GM23338 (cell line): ENCODE results near the gene YBEY. TPM values are rescaled to one million over a fixed set of nuclear protein-coding genes. Genes with fewer than 3 reads are reported as not detected.

Source experiments
- ATAC-seq: fragments of 200-7000 bp; cut with Tn5 transposase; 3 replicates; pipeline ENCODE4 v1.9.1; 2020
- DNase-seq: peaks from one replicate; pipeline ENCODE4 v3.0.0-alpha.2; 2015; ENCODE audit warnings: low spot score
- H2AFZ ChIP-seq: fragments of 200-600 bp; sonication (generic); 2 replicates; pipeline ENCODE4 v1.8.0; 2016; ENCODE audit warnings: antibody characterized with exemption, mild to moderate bottlenecking, moderate library complexity
- H3F3A ChIP-seq: fragments of 200-600 bp; sonication (generic); replicated peaks from 2 replicates; pipeline ENCODE4 v1.8.0; 2017; ENCODE audit warnings: antibody characterized with exemption, mixed run types, low read depth
- H3K27ac ChIP-seq: fragments of 200-600 bp; sonication (generic); 2 replicates; pipeline ENCODE4 v1.6.1; 2016; ENCODE audit warnings: low read depth
- H3K27me3 ChIP-seq: fragments of 200-600 bp; sonication (generic); 2 replicates; pipeline ENCODE4 v1.8.0; 2016; ENCODE audit warnings: mild to moderate bottlenecking, mixed run types, moderate library complexity; ENCODE audit not compliant: insufficient read depth
- H3K36me3 ChIP-seq: fragments of 200-600 bp; sonication (generic); 2 replicates; pipeline ENCODE4 v1.8.0; 2016; ENCODE audit warnings: mild to moderate bottlenecking; ENCODE audit not compliant: insufficient read depth
- H3K4me1 ChIP-seq: fragments of 200-600 bp; sonication (generic); 2 replicates; pipeline ENCODE4 v1.8.0; 2016; ENCODE audit warnings: mild to moderate bottlenecking, moderate library complexity; ENCODE audit not compliant: insufficient read depth
- H3K4me2 ChIP-seq: fragments of 200-600 bp; sonication (generic); 2 replicates; pipeline ENCODE4 v1.7.1; 2017; ENCODE audit warnings: mixed run types
- H3K4me3 ChIP-seq: fragments of 200-600 bp; sonication (generic); 2 replicates; pipeline ENCODE4 v1.6.1; 2016; ENCODE audit warnings: mixed run types
- H3K79me2 ChIP-seq: fragments of 200-600 bp; sonication (generic); replicated peaks from 2 replicates; pipeline ENCODE4 v1.8.0; 2017; ENCODE audit warnings: mild to moderate bottlenecking; ENCODE audit not compliant: insufficient read depth
- H3K9me2 ChIP-seq: fragments of 200-600 bp; sonication (generic); 2 replicates; pipeline ENCODE4 v1.8.0; 2017; ENCODE audit not compliant: insufficient read depth
- H4K20me1 ChIP-seq: fragments of 200-600 bp; sonication (generic); replicated peaks from 2 replicates; pipeline ENCODE4 v1.8.0; 2017; ENCODE audit warnings: mild to moderate bottlenecking; ENCODE audit not compliant: insufficient read depth
- H3K27ac Mint-ChIP-seq: 2 replicates; pipeline ENCODE4 v1.8.0; 2020; ENCODE audit warnings: inconsistent platforms, mild to moderate bottlenecking, moderate library complexity, mixed read lengths
- H3K27me3 Mint-ChIP-seq: 3 replicates; pipeline ENCODE4 v1.8.0; 2022; ENCODE audit warnings: low read depth, mild to moderate bottlenecking, moderate library complexity, mixed read lengths, inconsistent platforms; ENCODE audit not compliant: insufficient read depth, poor library complexity
- H3K36me3 Mint-ChIP-seq: 3 replicates; pipeline ENCODE4 v1.8.0; 2021; ENCODE audit warnings: low read depth, mild to moderate bottlenecking, inconsistent platforms, moderate library complexity, mixed read lengths
- H3K4me1 Mint-ChIP-seq: 3 replicates; pipeline ENCODE4 v1.8.0; 2020; ENCODE audit warnings: mild to moderate bottlenecking, inconsistent platforms, mixed read lengths
- H3K4me3 Mint-ChIP-seq: 3 replicates; pipeline ENCODE4 v1.8.0; 2021; ENCODE audit warnings: moderate library complexity, mild to moderate bottlenecking, inconsistent platforms, mixed read lengths
- H3K9me3 Mint-ChIP-seq: 3 replicates; pipeline ENCODE4 v1.8.0; 2020; ENCODE audit warnings: moderate library complexity, mild to moderate bottlenecking, inconsistent platforms, mixed read lengths
- CREB1 ChIP-seq: fragments of 250-450 bp; sonication (Bioruptor Pico); IDR thresholded peaks from 2 replicates; pipeline ENCODE4 v1.5.0; 2020; ENCODE audit warnings: low read depth, mild to moderate bottlenecking, moderate library complexity
- CTCF ChIP-seq, 2 experiments: fragments of 200-600 bp in 1 of 2; sonication (generic) in 1 of 2; conservative IDR thresholded peaks; 2 replicates each; pipeline versions ENCODE4 v1.5.1 to v1.6.1; 2016 to 2017; ENCODE audit warnings: antibody characterized with exemption in 2 of 2, low read depth in 2 of 2, mild to moderate bottlenecking in 2 of 2, moderate library complexity in 1 of 2
- ETS1 ChIP-seq: IDR thresholded peaks from 2 replicates; pipeline ENCODE4 v1.6.1; 2016; ENCODE audit warnings: antibody characterized with exemption
- EZH2 ChIP-seq: fragments of 200-600 bp; sonication (generic); IDR thresholded peaks from one replicate; pipeline ENCODE4 v1.8.0; 2017; ENCODE audit warnings: antibody characterized with exemption, mild to moderate bottlenecking, low read depth; ENCODE audit not compliant: unreplicated experiment
- EZH2phosphoT487 ChIP-seq: fragments of 200-600 bp; sonication (generic); IDR thresholded peaks from one replicate; pipeline ENCODE4 v1.8.1; 2018; ENCODE audit warnings: antibody characterized with exemption; ENCODE audit not compliant: unreplicated experiment
- JUNB ChIP-seq: IDR thresholded peaks from one replicate; pipeline ENCODE4 v1.6.1; 2016; ENCODE audit warnings: antibody characterized with exemption; ENCODE audit not compliant: unreplicated experiment
- NANOG ChIP-seq: IDR thresholded peaks from 2 replicates; pipeline ENCODE4 v1.6.1; 2016; ENCODE audit warnings: antibody characterized with exemption, borderline replicate concordance
- POLR2AphosphoS5 ChIP-seq: IDR thresholded peaks from 2 replicates; pipeline ENCODE4 v1.6.1; 2016; ENCODE audit warnings: antibody characterized with exemption, low read depth
- REST ChIP-seq: IDR thresholded peaks from one replicate; pipeline ENCODE4 v1.6.1; 2018; ENCODE audit warnings: antibody characterized with exemption; ENCODE audit not compliant: unreplicated experiment
- STAT1 ChIP-seq: IDR thresholded peaks from one replicate; pipeline ENCODE4 v1.6.1; 2016; ENCODE audit warnings: antibody characterized with exemption; ENCODE audit not compliant: unreplicated experiment
- ZNF114 ChIP-seq: fragments of 250-450 bp; sonication (Bioruptor Pico); IDR thresholded peaks from 2 replicates; pipeline ENCODE4 v1.5.0; 2020; ENCODE audit warnings: mild to moderate bottlenecking, moderate library complexity
- ZNF331 ChIP-seq: fragments of 250-450 bp; sonication (Bioruptor Pico); IDR thresholded peaks from 2 replicates; pipeline ENCODE4 v1.5.0; 2020; ENCODE audit warnings: low read depth, mild to moderate bottlenecking, moderate library complexity
- ZNF462 ChIP-seq: fragments of 250-450 bp; sonication (Bioruptor Pico); IDR thresholded peaks from 2 replicates; pipeline ENCODE4 v1.5.0; 2020; ENCODE audit warnings: mild to moderate bottlenecking, moderate library complexity
- polyA plus RNA-seq: library from polyadenylated mRNA; unstranded; fragments of >200 nt; fragmentation: Nextera tagmentation; extraction: Ambion mirVana; gene quantifications from 2 replicates; pipeline ENCODE4 v1.2.1, GENCODE V29; 2016
- total RNA-seq: library from RNA; depleted of rRNA; stranded (reverse); fragments of >200 nt; shearing (Covaris generic); gene quantifications from 2 replicates; pipeline ENCODE4 v1.2.3, GENCODE V29; 2014

YBEY gene
- total and polyA plus RNA-seq, 2 experiments from 2014 or later: 28.1 to 31.8 TPM

- Mint-ChIP-seq H3K27ac (no peak overlapping the region), H3K36me3 (peaks cover 83% of the 10 kb centered on the region), H3K4me1 (no peaks in the 10 kb centered on the region), H3K4me3 (no peak overlapping the region), H3K9me3 (peaks cover 9% of the 10 kb centered on the region; the same call in 2 of the 3 replicates), H3K27me3 (no peaks in the 10 kb centered on the region)
- Histone ChIP-seq H4K20me1 (peaks cover 19% of the 10 kb centered on the region), H3K27ac (no peak overlapping the region), H3K4me3 (no peak overlapping the region), H3K36me3 (peaks cover 60% of the 10 kb centered on the region), H3K79me2 (peaks cover 22% of the 10 kb centered on the region), H3F3A (peaks cover 29% of the 10 kb centered on the region; the same call in 1 of the 2 replicates), H2AFZ (no peak overlapping the region), H3K9me2 (no peaks in the 10 kb centered on the region), H3K27me3 (no peaks in the 10 kb centered on the region), H3K4me2 (no peak overlapping the region), H3K4me1 (no peaks in the 10 kb centered on the region)
- DNase-seq (no peak), ATAC-seq (no peak)
- TF ChIP-seq NANOG (no peak), STAT1 (no peak), ETS1 (no peak), CREB1 (no peak), EZH2phosphoT487 (no peak), ZNF462 (CRISPR knock-in tag) (no peak), ZNF331 (CRISPR knock-in tag) (no peak), CTCF (conservative IDR thresholded peaks at IDR 0.05; ENCODE audit: low read depth in 2 of 2) (no peak), JUNB (no peak), EZH2 (no peak), POLR2AphosphoS5 (no peak), ZNF114 (CRISPR knock-in tag) (no peak), REST (no peak)
Measured at GRCh38 chr21:46237474-46237873, 48.7 kb upstream of the YBEY start.
